CD4-positive, alpha-beta T cell treated with Interleukin-21 for 1 hour (primary cell): Measurements from ENCODE around the gene KCNK7.
"Not testable (repeated sequence)": the region's sequence is repeated elsewhere in the genome, so short reads cannot be mapped to it uniquely, and the experiment has no call there.

Source experiments
- DNase-seq: peaks from one replicate; pipeline ENCODE4 v3.0.0-alpha.2; 2020

The KCNK7 gene, protein sequence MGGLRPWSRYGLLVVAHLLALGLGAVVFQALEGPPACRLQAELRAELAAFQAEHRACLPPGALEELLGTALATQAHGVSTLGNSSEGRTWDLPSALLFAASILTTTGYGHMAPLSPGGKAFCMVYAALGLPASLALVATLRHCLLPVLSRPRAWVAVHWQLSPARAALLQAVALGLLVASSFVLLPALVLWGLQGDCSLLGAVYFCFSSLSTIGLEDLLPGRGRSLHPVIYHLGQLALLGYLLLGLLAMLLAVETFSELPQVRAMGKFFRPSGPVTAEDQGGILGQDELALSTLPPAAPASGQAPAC

DNA sequence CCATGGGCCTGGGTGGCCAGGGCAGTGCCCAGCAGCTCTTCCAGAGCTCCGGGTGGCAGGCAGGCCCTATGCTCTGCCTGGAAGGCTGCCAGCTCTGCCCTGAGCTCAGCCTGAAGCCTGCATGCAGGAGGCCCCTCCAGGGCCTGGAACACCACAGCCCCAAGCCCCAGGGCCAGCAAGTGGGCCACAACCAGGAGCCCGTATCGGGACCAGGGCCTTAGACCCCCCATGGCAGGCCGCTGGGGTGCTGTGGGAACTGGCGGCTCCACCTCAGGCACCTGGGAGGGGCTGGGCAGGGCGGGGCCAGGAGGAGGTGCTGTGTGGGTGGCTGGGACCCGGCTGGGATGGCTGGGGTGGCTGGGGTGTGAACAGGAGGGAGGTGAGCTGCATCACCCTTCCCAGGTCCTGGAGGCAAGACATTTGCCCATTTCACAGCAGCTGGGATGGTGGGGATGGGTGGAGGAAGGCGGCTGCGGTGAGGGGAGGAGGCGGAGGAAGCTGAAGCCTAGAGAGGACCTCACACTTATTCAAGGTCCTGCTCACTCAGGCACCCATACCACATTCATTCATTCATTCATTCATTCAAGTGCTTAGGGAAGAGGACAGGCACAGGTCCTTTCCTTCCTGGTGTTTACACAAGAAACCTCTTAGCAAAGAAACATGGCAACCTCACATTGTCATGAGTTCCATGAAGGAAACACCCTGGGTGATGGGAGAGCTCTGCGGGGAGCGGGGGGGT lies at the start of gene KCNK7:
Gene KCNK7, minus strand, starts transcription at position 258 of the 739 bp plus-strand sequence. Its CDS starts 28 bp downstream, at position 230.
- no peak for DNase-seq

DNA sequence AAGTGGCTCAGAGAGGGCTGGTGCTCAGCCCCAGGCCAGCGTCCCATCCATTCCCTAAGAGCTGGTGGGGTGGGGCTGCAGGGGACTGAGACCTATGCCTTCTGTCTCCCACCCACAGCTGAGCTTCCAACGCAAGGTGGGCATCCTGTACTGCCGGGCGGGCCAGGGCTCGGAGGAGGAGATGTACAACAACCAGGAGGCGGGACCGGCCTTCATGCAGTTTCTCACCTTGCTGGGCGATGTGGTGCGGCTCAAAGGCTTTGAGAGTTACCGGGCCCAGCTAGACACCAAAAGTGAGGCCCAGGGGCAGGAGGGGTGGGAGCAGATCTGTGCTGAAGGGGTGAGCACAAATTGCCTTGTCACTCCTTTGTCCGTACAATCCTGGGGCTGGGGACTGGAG lies 49.2 kb upstream of the KCNK7 start:
- no peak for DNase-seq

- peak; percentile 32 for DNase-seq
Measured at GRCh38 chr11:65643971-65644370, 48.4 kb upstream of the KCNK7 start.

GRCh38 chr11:65642014-65642671 lies 46.5 kb upstream of the KCNK7 start:
- no peak for DNase-seq

DNA sequence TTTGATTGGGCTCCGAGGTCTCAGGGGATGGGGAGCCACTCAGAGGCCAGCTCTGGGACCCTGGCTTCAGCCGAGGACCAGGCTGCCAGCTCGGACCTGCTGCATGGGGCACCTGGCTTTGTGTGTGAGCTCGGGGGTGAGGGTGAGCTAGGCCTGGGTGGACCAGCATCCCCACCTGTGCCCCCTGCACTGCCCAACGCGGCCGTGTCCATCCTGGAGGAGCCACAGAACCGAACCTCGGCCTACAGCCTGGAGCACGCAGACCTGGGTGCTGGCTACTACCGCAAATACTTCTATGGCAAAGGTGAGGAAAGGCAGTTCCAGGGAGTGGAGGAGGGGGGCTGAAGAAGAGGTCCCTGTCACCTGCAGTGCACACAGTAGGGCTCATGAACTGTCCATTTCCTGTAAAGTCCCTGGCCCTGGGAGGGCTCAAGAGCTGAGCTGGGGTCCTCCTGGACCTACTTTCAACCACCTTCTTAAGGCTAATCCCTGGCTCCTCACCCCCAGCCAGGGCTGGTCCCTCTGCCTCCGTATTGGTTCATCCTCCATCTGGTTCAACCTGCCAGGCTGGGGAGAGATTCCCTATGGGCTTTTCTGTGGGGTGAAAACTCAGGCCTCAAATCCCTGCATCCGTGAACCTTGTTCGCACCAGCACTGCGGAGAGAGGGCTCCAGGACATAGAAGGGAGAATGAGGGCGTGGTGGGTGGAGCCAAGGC lies 45.9 kb upstream of the KCNK7 start:
- DNase-seq = no peak

GRCh38 chr11:65640483-65641296 lies 45.1 kb upstream of the KCNK7 start:
- DNase-seq = peak; percentile 61

GRCh38 chr11:65639623-65640482 lies 44.3 kb upstream of the KCNK7 start:
- peak; percentile 89 for DNase-seq

- not testable (repeated sequence) for DNase-seq
Measured at GRCh38 chr11:65639228-65639597, 43.6 kb upstream of the KCNK7 start.

- peak; percentile 78 for DNase-seq
Measured at GRCh38 chr11:65637794-65638419, 42.3 kb upstream of the KCNK7 start, which contains the start of gene SIPA1. Gene SIPA1, plus strand, starts transcription at chr11:65638101. Its CDS starts 2,821 bp downstream, at chr11:65640922.

DNA sequence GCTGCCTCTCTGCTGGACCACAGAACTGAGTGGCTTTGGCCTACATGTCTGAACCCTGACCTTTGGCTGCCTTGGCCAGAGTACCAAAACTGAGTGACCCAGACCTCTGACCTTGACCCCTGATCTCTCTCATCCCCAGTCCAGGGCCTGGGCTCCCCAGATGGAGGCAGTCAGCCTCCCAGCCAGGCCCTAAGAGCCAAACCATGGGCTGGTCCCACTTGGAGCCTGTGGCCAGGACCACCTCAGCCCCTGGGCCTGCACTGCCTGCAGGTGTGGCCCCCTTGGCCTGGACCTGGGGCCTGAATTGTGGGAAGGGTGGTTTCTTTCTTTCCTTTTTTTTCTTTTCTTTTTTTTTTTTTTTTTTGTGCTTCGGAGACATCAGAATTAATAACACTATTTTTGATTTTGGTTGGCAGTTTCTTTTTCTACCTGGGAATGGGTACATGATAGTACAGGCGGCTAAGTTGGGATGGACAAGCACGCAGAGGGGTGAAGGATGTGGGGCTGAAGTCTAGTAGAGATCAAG lies 41.5 kb upstream of the KCNK7 start:
- DNase-seq = no peak

DNA sequence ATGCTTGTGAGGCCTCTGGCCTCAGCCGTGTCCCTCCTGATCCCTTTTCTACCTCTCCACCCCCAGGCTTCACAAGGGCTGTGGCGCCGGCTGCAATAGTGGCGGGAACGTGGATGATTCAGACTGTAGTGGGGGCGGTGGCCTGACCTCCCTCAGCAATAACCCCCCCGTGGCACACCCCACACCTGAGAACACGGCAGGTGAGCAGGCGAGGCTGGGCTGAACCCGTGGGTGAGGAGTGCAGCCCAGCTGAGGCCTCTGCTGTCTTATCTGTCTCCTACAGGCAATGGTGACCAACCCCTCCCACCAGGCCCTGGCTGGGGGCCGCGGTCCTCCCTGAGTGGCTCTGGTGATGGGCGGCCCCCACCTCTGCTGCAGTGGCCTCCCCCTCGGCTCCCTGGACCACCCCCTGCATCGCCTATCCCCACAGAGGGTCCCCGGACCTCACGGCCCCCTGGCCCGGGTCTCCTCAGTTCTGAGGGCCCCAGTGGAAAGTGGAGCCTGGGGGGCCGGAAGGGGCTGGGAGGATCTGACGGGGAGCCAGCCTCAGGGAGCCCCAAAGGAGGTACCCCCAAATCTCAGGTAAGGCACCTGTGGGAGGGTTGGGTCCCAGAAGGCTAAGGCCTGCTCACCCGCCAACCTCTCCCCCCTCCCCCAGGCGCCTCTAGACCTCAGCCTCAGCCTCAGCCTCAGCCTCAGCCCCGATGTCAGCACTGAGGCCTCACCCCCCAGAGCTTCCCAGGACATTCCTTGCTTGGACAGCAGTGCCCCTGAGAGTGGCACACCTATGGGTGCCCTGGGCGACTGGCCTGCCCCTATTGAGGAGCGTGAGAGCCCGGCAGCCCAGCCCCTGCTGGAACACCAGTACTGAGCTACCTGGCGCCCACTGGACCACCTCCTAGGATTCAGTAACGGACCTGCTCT lies 40.8 kb upstream of the KCNK7 start:
- DNase-seq = no peak

- no peak for DNase-seq
Measured at GRCh38 chr11:65634905-65635731, 39.5 kb upstream of the KCNK7 start.

GRCh38 chr11:65634440-65634839 lies 38.8 kb upstream of the KCNK7 start:
- no peak for DNase-seq

DNA sequence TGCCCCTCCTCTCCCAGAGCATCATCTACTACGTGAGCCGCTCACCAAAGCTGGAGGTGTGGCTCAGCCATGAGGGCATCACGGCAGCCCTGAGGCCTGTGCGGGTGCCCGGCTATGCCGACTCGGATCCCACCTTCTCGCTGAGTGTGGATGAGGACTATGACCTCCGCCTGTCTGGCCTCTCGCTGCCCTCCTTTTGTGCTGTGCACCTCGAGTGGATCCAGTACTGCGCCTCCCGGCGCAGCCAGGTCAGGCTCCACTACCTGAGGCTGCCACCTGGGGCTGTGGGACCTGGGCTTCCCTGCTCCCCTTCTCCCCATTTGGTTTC lies 38.5 kb upstream of the KCNK7 start:
- no peak for DNase-seq

DNA sequence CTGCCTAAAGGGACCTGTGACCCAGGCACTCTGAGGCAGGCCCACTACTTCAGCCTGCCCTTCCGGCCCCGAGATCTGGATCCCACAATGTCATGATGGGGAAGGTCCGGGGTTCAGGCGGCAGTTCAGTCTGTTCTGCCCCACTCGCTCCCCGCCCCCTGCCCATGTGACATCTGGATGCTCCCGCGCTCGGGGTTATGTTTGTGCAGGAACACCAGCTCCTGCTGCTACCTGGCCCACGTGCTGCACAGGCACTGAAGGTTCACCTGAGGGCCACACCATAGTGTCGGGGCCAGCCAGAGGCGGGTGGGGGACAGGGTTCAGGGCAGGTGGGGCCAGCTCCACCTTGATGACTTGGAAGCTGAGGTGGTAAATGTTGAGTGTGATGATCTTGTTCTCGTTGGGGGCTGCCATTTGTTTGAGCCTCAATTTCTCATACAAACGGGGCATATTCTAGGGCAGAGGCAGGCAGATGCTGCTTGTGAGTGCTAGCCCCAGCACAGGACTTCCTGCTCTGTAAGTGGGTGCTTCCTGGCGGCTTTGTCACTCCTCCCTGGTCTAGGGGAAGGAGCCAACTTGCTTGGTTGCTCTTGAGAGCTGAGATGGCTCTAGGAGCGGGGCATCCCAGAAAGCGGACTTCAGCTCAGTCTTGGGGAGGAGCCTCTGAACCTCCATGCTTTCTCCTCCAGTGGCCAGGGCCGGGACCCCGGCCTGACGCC lies 37.9 kb upstream of the KCNK7 start:
- DNase-seq = no peak

DNA sequence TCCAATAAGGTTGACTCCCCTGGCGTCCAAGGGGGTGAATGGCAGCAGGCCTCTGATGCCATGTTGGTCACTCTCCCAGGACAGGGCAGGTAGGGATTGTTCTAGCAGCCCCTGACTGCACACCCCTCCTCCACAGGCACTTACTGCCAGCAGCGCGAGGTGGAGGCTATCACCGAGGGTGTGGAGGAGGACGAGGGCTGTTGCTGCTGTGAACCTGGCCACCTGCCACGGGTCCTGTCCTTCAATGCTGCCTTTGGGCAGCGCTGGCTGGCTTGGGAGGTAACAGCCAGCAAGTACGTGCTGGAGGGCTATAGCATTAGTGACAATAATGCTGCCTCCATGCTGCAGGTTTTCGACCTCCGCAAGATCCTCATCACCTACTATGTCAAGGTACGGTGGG lies 34.6 kb upstream of the KCNK7 start:
- DNase-seq = no peak

- DNase-seq = no peak
Measured at GRCh38 chr11:65629579-65629978, 34.0 kb upstream of the KCNK7 start.

- DNase-seq = no peak
Measured at GRCh38 chr11:65627202-65627601, 31.6 kb upstream of the KCNK7 start.
